22Rv1 (cell line): ENCODE data around the gene U2AF2.

Experiments used
- CTCF ChIP-seq: fragments of 450-650 bp; IDR thresholded peaks from 2 replicates; pipeline ENCODE4 v1.5.1; 2017; ENCODE audit warnings: mild to moderate bottlenecking
- ZFX ChIP-seq: fragments of 450-650 bp; IDR thresholded peaks from 2 replicates; pipeline ENCODE4 v1.6.1; 2017; ENCODE audit warnings: antibody characterized with exemption, borderline replicate concordance

GRCh38 chr19:55720214-55720746, 65.4 kb downstream of the U2AF2 start:
- TF ChIP-seq CTCF (no peak), ZFX (no peak)
